ENCODE data around the gene FGF2.

DNA sequence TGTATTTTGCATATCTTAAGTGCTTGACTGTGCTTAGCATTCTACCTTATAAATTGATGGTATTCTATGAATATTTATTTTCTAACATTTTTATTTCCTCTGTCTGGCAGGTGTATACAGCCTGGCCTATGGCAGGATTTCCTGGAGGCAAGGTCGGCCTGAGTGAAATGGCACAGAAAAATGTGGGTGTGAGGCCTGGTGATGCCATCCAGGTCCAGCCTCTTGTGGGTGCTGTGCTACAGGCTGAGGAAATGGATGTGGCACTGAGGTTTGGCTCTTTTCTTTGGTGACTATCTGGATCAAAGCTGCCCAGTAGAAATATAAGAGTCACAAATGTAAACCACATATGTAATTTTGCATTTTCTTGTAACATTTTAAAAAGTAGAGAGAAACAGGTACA, 102.3 kb downstream of the FGF2 start:
- no peak for TF ChIP-seq ZNF23 (tag by site-specific recombination; IDR thresholded peaks at IDR 0.05; ENCODE audit: borderline replicate concordance)
- no peak for TF ChIP-seq ZNF362 (tag by site-specific recombination; IDR thresholded peaks at IDR 0.05)
- TF ChIP-seq ZNF202 (tag by site-specific recombination; IDR thresholded peaks at IDR 0.05; ENCODE audit: borderline replicate concordance) = no peak
- TF ChIP-seq, protein P1, sequence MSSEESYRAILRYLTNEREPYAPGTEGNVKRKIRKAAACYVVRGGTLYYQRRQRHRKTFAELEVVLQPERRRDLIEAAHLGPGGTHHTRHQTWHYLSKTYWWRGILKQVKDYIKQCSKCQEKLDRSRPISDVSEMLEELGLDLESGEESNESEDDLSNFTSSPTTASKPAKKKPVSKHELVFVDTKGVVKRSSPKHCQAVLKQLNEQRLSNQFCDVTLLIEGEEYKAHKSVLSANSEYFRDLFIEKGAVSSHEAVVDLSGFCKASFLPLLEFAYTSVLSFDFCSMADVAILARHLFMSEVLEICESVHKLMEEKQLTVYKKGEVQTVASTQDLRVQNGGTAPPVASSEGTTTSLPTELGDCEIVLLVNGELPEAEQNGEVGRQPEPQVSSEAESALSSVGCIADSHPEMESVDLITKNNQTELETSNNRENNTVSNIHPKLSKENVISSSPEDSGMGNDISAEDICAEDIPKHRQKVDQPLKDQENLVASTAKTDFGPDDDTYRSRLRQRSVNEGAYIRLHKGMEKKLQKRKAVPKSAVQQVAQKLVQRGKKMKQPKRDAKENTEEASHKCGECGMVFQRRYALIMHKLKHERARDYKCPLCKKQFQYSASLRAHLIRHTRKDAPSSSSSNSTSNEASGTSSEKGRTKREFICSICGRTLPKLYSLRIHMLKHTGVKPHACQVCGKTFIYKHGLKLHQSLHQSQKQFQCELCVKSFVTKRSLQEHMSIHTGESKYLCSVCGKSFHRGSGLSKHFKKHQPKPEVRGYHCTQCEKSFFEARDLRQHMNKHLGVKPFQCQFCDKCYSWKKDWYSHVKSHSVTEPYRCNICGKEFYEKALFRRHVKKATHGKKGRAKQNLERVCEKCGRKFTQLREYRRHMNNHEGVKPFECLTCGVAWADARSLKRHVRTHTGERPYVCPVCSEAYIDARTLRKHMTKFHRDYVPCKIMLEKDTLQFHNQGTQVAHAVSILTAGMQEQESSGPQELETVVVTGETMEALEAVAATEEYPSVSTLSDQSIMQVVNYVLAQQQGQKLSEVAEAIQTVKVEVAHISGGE (tag by site-specific recombination; conservative IDR thresholded peaks at IDR 0.05; ENCODE audit: low read depth) = no peak
- TF ChIP-seq ZNF324 (tag by site-specific recombination; IDR thresholded peaks at IDR 0.05) = no peak
- no peak for TF ChIP-seq ZNF148 (tag by site-specific recombination; IDR thresholded peaks at IDR 0.05; ENCODE audit: borderline replicate concordance)
- no peak for TF ChIP-seq ZNF138 (tag by site-specific recombination; IDR thresholded peaks at IDR 0.05; ENCODE audit: borderline replicate concordance)
- TF ChIP-seq ZNF747 (tag by site-specific recombination; IDR thresholded peaks at IDR 0.05) = no peak
- TF ChIP-seq ZBTB49 (tag by site-specific recombination; IDR thresholded peaks at IDR 0.05; ENCODE audit: low read depth) = no peak
- TF ChIP-seq ZXDB (tag by site-specific recombination; IDR thresholded peaks at IDR 0.05) = no peak

All from HEK293 (cell line).